Mucosa of rectum (tissue), 2 donors: Measurements from ENCODE around the gene ADRB2.

ENCODE experiments used
- H3K27ac ChIP-seq, 2 donors: one replicate each; pipeline ENCODE4 v1.7.0; 2013; ENCODE audit warnings: inconsistent platforms in 2 of 2, low read depth in 2 of 2, low read length in 2 of 2
- H3K27me3 ChIP-seq, 2 donors: one replicate each; pipeline ENCODE4 v1.7.0; 2013; ENCODE audit warnings: low read length in 2 of 2; ENCODE audit not compliant: control insufficient read depth in 2 of 2, insufficient read depth in 2 of 2
- H3K36me3 ChIP-seq, 2 donors: one replicate each; pipeline ENCODE4 v1.7.0; 2013; ENCODE audit warnings: low read length in 2 of 2; ENCODE audit not compliant: control insufficient read depth in 2 of 2, insufficient read depth in 2 of 2
- H3K4me1 ChIP-seq, 2 donors: one replicate each; pipeline ENCODE4 v1.7.0; 2013; ENCODE audit warnings: low read length in 2 of 2, mild to moderate bottlenecking in 1 of 2; ENCODE audit not compliant: control insufficient read depth in 2 of 2, insufficient read depth in 2 of 2
- H3K4me3 ChIP-seq, 2 donors: one replicate each; pipeline ENCODE4 v1.7.0; 2013; ENCODE audit warnings: low read length in 2 of 2
- H3K9ac ChIP-seq, 2 donors: one replicate each; pipeline ENCODE4 v1.7.0; 2013; ENCODE audit warnings: low read length in 2 of 2, low read depth in 1 of 2, mild to moderate bottlenecking in 1 of 2
- H3K9me3 ChIP-seq, 2 donors: one replicate each; pipeline ENCODE4 v1.7.0; 2013; ENCODE audit warnings: low read length in 2 of 2; ENCODE audit not compliant: control insufficient read depth in 2 of 2
- donor health status: healthy.
- donor health status: Normal muscosa, but diverticular disease.

ADRB2 gene

GRCh38 chr5:148804393-148804792 is 22.0 kb upstream of the ADRB2 start:
- H3K27me3 ChIP-seq: no peaks in the 10 kb centered on the region
- peaks cover 0 to 5% of the 10 kb centered on the region in 2 donors for H3K4me1 ChIP-seq
- H3K36me3 ChIP-seq: no peaks in the 10 kb centered on the region
- no peak overlapping the region for H3K27ac ChIP-seq
- H3K9me3 ChIP-seq: no peaks in the 10 kb centered on the region
- no peak overlapping the region for H3K9ac ChIP-seq
- H3K4me3 ChIP-seq: no peak overlapping the region

- Histone ChIP-seq H3K27ac (no peak overlapping the region), H3K4me1 (peaks cover 0 to 8% of the 10 kb centered on the region in 2 donors), H3K27me3 (no peaks in the 10 kb centered on the region), H3K36me3 (no peaks in the 10 kb centered on the region), H3K4me3 (no peak overlapping the region), H3K9me3 (no peaks in the 10 kb centered on the region), H3K9ac (no peak overlapping the region)
These were observed 20.8 kb upstream of the ADRB2 start for GRCh38 chr5:148805326-148806290.

GRCh38 chr5:148806520-148806931 is 19.9 kb upstream of the ADRB2 start:
- Histone ChIP-seq H3K27ac (no peak overlapping the region), H3K27me3 (no peaks in the 10 kb centered on the region), H3K4me3 (no peak overlapping the region), H3K4me1 (peaks cover 0 to 8% of the 10 kb centered on the region in 2 donors), H3K36me3 (no peaks in the 10 kb centered on the region), H3K9me3 (no peaks in the 10 kb centered on the region), H3K9ac (no peak overlapping the region)

GRCh38 chr5:148807851-148808250 is 18.6 kb upstream of the ADRB2 start:
- Histone ChIP-seq H3K36me3 (no peaks in the 10 kb centered on the region), H3K27me3 (no peaks in the 10 kb centered on the region), H3K27ac (no peak overlapping the region), H3K9ac (no peak overlapping the region), H3K9me3 (no peaks in the 10 kb centered on the region), H3K4me1 (peaks cover 0 to 8% of the 10 kb centered on the region in 2 donors), H3K4me3 (no peak overlapping the region)

GRCh38 chr5:148808864-148809642 is 17.4 kb upstream of the ADRB2 start:
- Histone ChIP-seq H3K27ac (peak overlapping the region in 1 of 2 donors; percentile 12), H3K4me3 (peak overlapping the region; percentile 58 to 78), H3K36me3 (no peaks in the 10 kb centered on the region), H3K27me3 (no peaks in the 10 kb centered on the region), H3K9ac (peak overlapping the region; percentile 18 to 19), H3K9me3 (no peaks in the 10 kb centered on the region), H3K4me1 (peaks cover 0 to 8% of the 10 kb centered on the region in 2 donors)

- Histone ChIP-seq H3K4me1 (peaks cover 0 to 8% of the 10 kb centered on the region in 2 donors), H3K9ac (peak overlapping the region in 1 of 2 donors; percentile 19)
These were observed 16.5 kb upstream of the ADRB2 start for GRCh38 chr5:148809781-148810524.

GRCh38 chr5:148810823-148811222 is 15.6 kb upstream of the ADRB2 start:
- Histone ChIP-seq H3K4me1 (peaks cover 0 to 8% of the 10 kb centered on the region in 2 donors), H3K27ac (no peak overlapping the region), H3K36me3 (no peaks in the 10 kb centered on the region), H3K27me3 (no peaks in the 10 kb centered on the region), H3K9me3 (no peaks in the 10 kb centered on the region), H3K4me3 (no peak overlapping the region), H3K9ac (no peak overlapping the region)

More at GRCh38 chr5:148809781-148810524, 16.5 kb upstream of the ADRB2 start:
- Histone ChIP-seq H3K27me3 (no peaks in the 10 kb centered on the region), H3K9me3 (no peaks in the 10 kb centered on the region), H3K4me3 (peak overlapping the region; percentile 58 to 78), H3K27ac (no peak overlapping the region), H3K36me3 (no peaks in the 10 kb centered on the region)

GRCh38 chr5:148811756-148812155 is 14.7 kb upstream of the ADRB2 start:
- Histone ChIP-seq H3K36me3 (no peaks in the 10 kb centered on the region), H3K9ac (no peak overlapping the region), H3K4me1 (peaks cover under 1 to 8% of the 10 kb centered on the region in 2 donors), H3K9me3 (no peaks in the 10 kb centered on the region), H3K27ac (no peak overlapping the region), H3K4me3 (no peak overlapping the region), H3K27me3 (no peaks in the 10 kb centered on the region)

- H3K9me3 ChIP-seq: no peaks in the 10 kb centered on the region
- no peak overlapping the region for H3K27ac ChIP-seq
- H3K4me1 ChIP-seq: peaks cover 0 to 2% of the 10 kb centered on the region in 2 donors
- no peak overlapping the region for H3K9ac ChIP-seq
- no peaks in the 10 kb centered on the region for H3K36me3 ChIP-seq
- no peak overlapping the region for H3K4me3 ChIP-seq
- H3K27me3 ChIP-seq: no peaks in the 10 kb centered on the region
These were observed 11.3 kb upstream of the ADRB2 start for GRCh38 chr5:148815086-148815485.
